T-helper 17 cell (primary cell): ENCODE measurements around the gene WDHD1. TPM values are rescaled to one million over a fixed set of nuclear protein-coding genes. Genes with fewer than 3 reads are reported as not detected.
"Not testable (repeated sequence)": the region's sequence is repeated elsewhere in the genome, so short reads cannot be mapped to it uniquely, and the experiment has no call there.

Source experiments
- ATAC-seq: fragments of 150-1000 bp; cut with Tn5 transposase; 2 replicates; pipeline ENCODE4 v1.10.0; 2021; ENCODE audit warnings: mild to moderate bottlenecking, moderate library complexity
- DNase-seq, 3 donors: peaks; one replicate each; pipeline versions ENCODE4 v3.0.0 to v3.0.0-alpha.2; 2020 to 2021
- H3K9me3 ChIP-seq: one replicate; pipeline ENCODE4 v1.7.0; 2013; ENCODE audit warnings: low read length, mild to moderate bottlenecking; ENCODE audit not compliant: control insufficient read depth, poor library complexity, severe bottlenecking
- H3K27ac Mint-ChIP-seq: one replicate; pipeline ENCODE4 v1.8.0; 2022; ENCODE audit warnings: mild to moderate bottlenecking, moderate library complexity, mixed read lengths
- H3K27me3 Mint-ChIP-seq: one replicate; pipeline ENCODE4 v1.8.0; 2022; ENCODE audit warnings: mixed read lengths
- H3K36me3 Mint-ChIP-seq: one replicate; pipeline ENCODE4 v1.8.0; 2022; ENCODE audit warnings: low read depth, mixed read lengths
- H3K4me1 Mint-ChIP-seq: one replicate; pipeline ENCODE4 v1.8.0; 2022; ENCODE audit warnings: mild to moderate bottlenecking, mixed read lengths
- H3K4me3 Mint-ChIP-seq: one replicate; pipeline ENCODE4 v1.8.0; 2022; ENCODE audit warnings: mild to moderate bottlenecking, moderate library complexity, mixed read lengths
- total RNA-seq, 4 donors: library from RNA in 2 of 4; stranded (reverse) in 2 of 4; gene quantifications; one replicate each; pipeline ENCODE4 v1.2.3 and lab custom pipeline; 2022 to 2026

WDHD1 gene
- total RNA-seq, 2 donors from 2014 or later: 2.7 to 2.8 TPM

- Mint-ChIP-seq H3K27ac (no peak overlapping the region), H3K27me3 (no peaks in the 10 kb centered on the region)
These were observed 120.8 kb downstream of the WDHD1 start for GRCh38 chr14:54906075-54906474.

GRCh38 chr14:54902521-54903420 lies 124.1 kb downstream of the WDHD1 start, which contains the start of gene GCH1:
GCH1 (minus strand) TSS chr14:54902826; CDS start chr14:54902663, 163 bp downstream.
- no peaks in the 10 kb centered on the region for H3K36me3 Mint-ChIP-seq
- H3K27me3 Mint-ChIP-seq: no peaks in the 10 kb centered on the region
- ATAC-seq: peak; percentile 83
- peak; percentile 72 to 83 (median 76) for DNase-seq
- peaks cover 19% of the 10 kb centered on the region for H3K4me1 Mint-ChIP-seq
- H3K4me3 Mint-ChIP-seq: peak within 1 kb of the TSS; percentile 91
- H3K9me3 ChIP-seq: no peaks in the 10 kb centered on the region
- peak within 1 kb of the TSS; percentile 81 for H3K27ac Mint-ChIP-seq

More at GRCh38 chr14:54906075-54906474, 120.8 kb downstream of the WDHD1 start:
- no peak for ATAC-seq
- Mint-ChIP-seq H3K4me3 (no peak overlapping the region), H3K4me1 (peaks cover 10% of the 10 kb centered on the region), H3K36me3 (no peaks in the 10 kb centered on the region)
- no peak for DNase-seq
- no peaks in the 10 kb centered on the region for H3K9me3 ChIP-seq

- H3K4me3 Mint-ChIP-seq: peak overlapping the region; percentile 91
- H3K4me1 Mint-ChIP-seq: peaks cover 21% of the 10 kb centered on the region
- H3K36me3 Mint-ChIP-seq: no peaks in the 10 kb centered on the region
- H3K9me3 ChIP-seq: no peaks in the 10 kb centered on the region
- no peaks in the 10 kb centered on the region for H3K27me3 Mint-ChIP-seq
- ATAC-seq: peak; percentile 66
- peak overlapping the region; percentile 81 for H3K27ac Mint-ChIP-seq
- peak; percentile 62 to 74 (median 72) for DNase-seq
These were observed 124.8 kb downstream of the WDHD1 start for GRCh38 chr14:54902143-54902520.

- no peak for ATAC-seq
- DNase-seq: no peak
- peak overlapping the region; percentile 81 for H3K27ac Mint-ChIP-seq
- H3K4me3 Mint-ChIP-seq: peak overlapping the region; percentile 91
- H3K27me3 Mint-ChIP-seq: no peaks in the 10 kb centered on the region
- H3K36me3 Mint-ChIP-seq: no peaks in the 10 kb centered on the region
- no peaks in the 10 kb centered on the region for H3K9me3 ChIP-seq
- H3K4me1 Mint-ChIP-seq: peaks cover 21% of the 10 kb centered on the region
These were observed 125.3 kb downstream of the WDHD1 start for GRCh38 chr14:54901380-54902142.

- no peak overlapping the region for H3K4me3 Mint-ChIP-seq
These were observed 127.3 kb downstream of the WDHD1 start for GRCh38 chr14:54899573-54899972.

GRCh38 chr14:54897809-54898555 lies 128.9 kb downstream of the WDHD1 start:
- H3K4me1 Mint-ChIP-seq: peaks cover 41% of the 10 kb centered on the region
- not testable (repeated sequence) for H3K27me3 Mint-ChIP-seq, H3K27ac Mint-ChIP-seq

More at GRCh38 chr14:54899573-54899972, 127.3 kb downstream of the WDHD1 start:
- DNase-seq (no peak), ATAC-seq (no peak)
- Mint-ChIP-seq H3K36me3 (no peaks in the 10 kb centered on the region), H3K4me1 (peaks cover 34% of the 10 kb centered on the region), H3K27ac (peak overlapping the region; percentile 81), H3K27me3 (no peaks in the 10 kb centered on the region)
- no peaks in the 10 kb centered on the region for H3K9me3 ChIP-seq

GRCh38 chr14:54895683-54896082 lies 131.2 kb downstream of the WDHD1 start:
- Mint-ChIP-seq H3K27ac (peak overlapping the region; percentile 69), H3K36me3 (peaks cover 2% of the 10 kb centered on the region), H3K4me1 (peaks cover 41% of the 10 kb centered on the region), H3K4me3 (no peak overlapping the region), H3K27me3 (no peaks in the 10 kb centered on the region)
- DNase-seq (no peak), ATAC-seq (no peak)
- H3K9me3 ChIP-seq: no peaks in the 10 kb centered on the region

More at GRCh38 chr14:54897809-54898555, 128.9 kb downstream of the WDHD1 start:
- ATAC-seq, H3K36me3 Mint-ChIP-seq, H3K9me3 ChIP-seq, H3K4me3 Mint-ChIP-seq, DNase-seq: not testable (repeated sequence)

- peaks cover 2% of the 10 kb centered on the region for H3K36me3 Mint-ChIP-seq
- ATAC-seq: no peak
- H3K27ac Mint-ChIP-seq: peak overlapping the region; percentile 69
- H3K4me1 Mint-ChIP-seq: peaks cover 41% of the 10 kb centered on the region
- H3K9me3 ChIP-seq: no peaks in the 10 kb centered on the region
- H3K4me3 Mint-ChIP-seq: no peak overlapping the region
- H3K27me3 Mint-ChIP-seq: no peaks in the 10 kb centered on the region
- DNase-seq: no peak
These were observed 131.9 kb downstream of the WDHD1 start for GRCh38 chr14:54894995-54895394.

- Mint-ChIP-seq H3K27ac (no peak overlapping the region), H3K4me1 (peaks cover 50% of the 10 kb centered on the region), H3K4me3 (no peak overlapping the region), H3K27me3 (no peaks in the 10 kb centered on the region), H3K36me3 (peaks cover 2% of the 10 kb centered on the region)
- no peaks in the 10 kb centered on the region for H3K9me3 ChIP-seq
- DNase-seq (no peak), ATAC-seq (peak; percentile 86)
These were observed 133.6 kb downstream of the WDHD1 start for GRCh38 chr14:54893151-54893760.

GRCh38 chr14:54891471-54892245 lies 135.2 kb downstream of the WDHD1 start:
- Mint-ChIP-seq H3K27me3 (no peaks in the 10 kb centered on the region), H3K27ac (peak overlapping the region; percentile 47), H3K4me1 (peaks cover 52% of the 10 kb centered on the region)

GRCh38 chr14:54890788-54891187 lies 136.1 kb downstream of the WDHD1 start:
- peak overlapping the region; percentile 47 for H3K27ac Mint-ChIP-seq
- H3K4me3 Mint-ChIP-seq: peak overlapping the region; percentile 36
- no peaks in the 10 kb centered on the region for H3K9me3 ChIP-seq
- H3K4me1 Mint-ChIP-seq: peaks cover 50% of the 10 kb centered on the region
- ATAC-seq: no peak
- DNase-seq: no peak
- H3K27me3 Mint-ChIP-seq: no peaks in the 10 kb centered on the region
- peaks cover 2% of the 10 kb centered on the region for H3K36me3 Mint-ChIP-seq

More at GRCh38 chr14:54891471-54892245, 135.2 kb downstream of the WDHD1 start:
- peak overlapping the region; percentile 66 for H3K4me3 Mint-ChIP-seq
- peaks cover 2% of the 10 kb centered on the region for H3K36me3 Mint-ChIP-seq
- no peaks in the 10 kb centered on the region for H3K9me3 ChIP-seq
- ATAC-seq (no peak), DNase-seq (no peak)

- Mint-ChIP-seq H3K36me3 (peaks cover 2% of the 10 kb centered on the region), H3K4me3 (no peak overlapping the region), H3K4me1 (peaks cover 47% of the 10 kb centered on the region), H3K27me3 (no peaks in the 10 kb centered on the region), H3K27ac (peak overlapping the region; percentile 61)
- ATAC-seq: no peak
- DNase-seq: no peak
- H3K9me3 ChIP-seq: no peaks in the 10 kb centered on the region
These were observed 137.0 kb downstream of the WDHD1 start for GRCh38 chr14:54889919-54890318.
